Activated CD8-positive, alpha-beta T cell treated with anti-CD3 and anti-CD28 coated beads, Interleukin-2, amount 10 ng/mL, durations not matched to agents 7 days and 5 days (primary cell): ENCODE results near the gene VSTM2B. TPM values are rescaled to one million over a fixed set of nuclear protein-coding genes. Genes with fewer than 3 reads are reported as not detected.
A peak's percentile ranks its signal among the peaks of the same experiment; 100 is the strongest.
"Not testable (repeated sequence)": the region's sequence is repeated elsewhere in the genome, so short reads cannot be mapped to it uniquely, and the experiment has no call there.

Experiments used
- ATAC-seq: fragments of 150-1000 bp; cut with Tn5 transposase; one replicate; pipeline ENCODE4 v1.10.0; 2021; ENCODE audit warnings: moderate library complexity
- CTCF ChIA-PET: fragments of 350-600 bp; sonication (Branson Sonifier 250); formaldehyde crosslinking; loops from one replicate; lab custom pipeline; 2021; ENCODE audit warnings: antibody characterized with exemption; lab: Charles Lee
- POLR2A ChIA-PET: fragments of 350-600 bp; sonication (Branson Sonifier 250); formaldehyde crosslinking; loops from one replicate; lab custom pipeline; 2021; ENCODE audit warnings: antibody characterized with exemption; lab: Charles Lee
- DNase-seq: peaks from one replicate; pipeline ENCODE4 v3.0.0-alpha.2; 2020
- H3K27ac Mint-ChIP-seq: one replicate; pipeline ENCODE4 v1.8.0; 2021; ENCODE audit warnings: mild to moderate bottlenecking, mixed read lengths
- H3K27me3 Mint-ChIP-seq: one replicate; pipeline ENCODE4 v1.8.0; 2021; ENCODE audit warnings: low read depth, mixed read lengths
- H3K36me3 Mint-ChIP-seq: one replicate; pipeline ENCODE4 v1.8.0; 2021; ENCODE audit warnings: low read depth, mixed read lengths
- H3K4me1 Mint-ChIP-seq: one replicate; pipeline ENCODE4 v1.8.0; 2021; ENCODE audit warnings: low read depth, mixed read lengths
- H3K4me3 Mint-ChIP-seq: one replicate; pipeline ENCODE4 v1.8.0; 2021; ENCODE audit warnings: mild to moderate bottlenecking, mixed read lengths
- H3K9me3 Mint-ChIP-seq: one replicate; pipeline ENCODE4 v1.8.0; 2022; ENCODE audit warnings: mixed read lengths; ENCODE audit not compliant: insufficient read depth
- total RNA-seq, 2 experiments: library from RNA; stranded (reverse); gene quantifications; one replicate each; pipeline ENCODE4 v1.2.3, GENCODE V29; 2021

VSTM2B gene
- total RNA-seq, 2 experiments from 2014 or later, result not detected

DNA sequence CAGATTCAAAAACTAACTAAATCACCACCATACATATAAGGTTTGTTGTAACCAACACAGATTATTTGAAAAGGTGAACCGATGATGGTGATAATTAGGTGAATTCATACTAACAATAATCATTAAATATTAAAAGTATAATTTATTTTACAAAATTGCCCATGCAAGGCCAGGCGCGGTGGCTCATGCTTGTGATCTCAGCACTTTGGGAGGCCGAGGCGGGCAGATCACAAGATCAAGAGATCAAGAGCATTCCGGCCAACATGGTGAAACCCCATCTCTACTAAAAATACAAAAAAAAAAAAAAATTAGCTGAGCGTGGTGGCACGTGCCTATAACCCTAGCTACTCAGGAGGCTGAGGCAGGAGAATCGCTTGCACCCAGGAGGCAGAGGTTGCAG, 38.8 kb upstream of the VSTM2B start:
- H3K9me3 Mint-ChIP-seq, H3K4me1 Mint-ChIP-seq, POLR2A ChIA-PET, DNase-seq, H3K36me3 Mint-ChIP-seq, ATAC-seq, H3K27me3 Mint-ChIP-seq, H3K4me3 Mint-ChIP-seq, CTCF ChIA-PET, H3K27ac Mint-ChIP-seq: not testable (repeated sequence)

DNA sequence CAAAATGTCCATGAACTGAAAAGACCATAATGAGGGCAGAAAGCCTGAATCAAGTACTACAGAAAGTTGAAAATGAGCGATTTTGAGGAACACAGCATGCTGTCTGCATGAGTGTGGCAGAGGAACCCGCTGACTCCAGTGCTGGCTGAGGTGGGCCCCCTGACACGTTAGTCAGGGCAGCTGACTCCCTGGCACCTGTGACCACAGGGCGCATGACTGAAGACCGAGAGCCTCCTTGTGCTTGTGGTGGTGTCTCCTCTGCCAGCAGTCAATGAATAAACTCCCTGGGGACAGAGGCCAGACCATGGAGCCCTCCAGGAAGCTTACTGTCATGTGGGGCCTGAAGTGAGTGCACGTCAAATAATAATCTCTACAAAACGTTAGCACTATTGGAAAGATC, 38.4 kb upstream of the VSTM2B start:
- ATAC-seq, result no peak
- peak; percentile 1 for DNase-seq
- Mint-ChIP-seq H3K9me3 (no peaks in the 10 kb centered on the region), H3K36me3 (no peaks in the 10 kb centered on the region), H3K27ac (no peak overlapping the region), H3K4me3 (no peak overlapping the region), H3K27me3 (peaks cover 1% of the 10 kb centered on the region), H3K4me1 (no peaks in the 10 kb centered on the region)
- CTCF ChIA-PET, result no interaction called here
- POLR2A ChIA-PET, result no interaction called here

DNA sequence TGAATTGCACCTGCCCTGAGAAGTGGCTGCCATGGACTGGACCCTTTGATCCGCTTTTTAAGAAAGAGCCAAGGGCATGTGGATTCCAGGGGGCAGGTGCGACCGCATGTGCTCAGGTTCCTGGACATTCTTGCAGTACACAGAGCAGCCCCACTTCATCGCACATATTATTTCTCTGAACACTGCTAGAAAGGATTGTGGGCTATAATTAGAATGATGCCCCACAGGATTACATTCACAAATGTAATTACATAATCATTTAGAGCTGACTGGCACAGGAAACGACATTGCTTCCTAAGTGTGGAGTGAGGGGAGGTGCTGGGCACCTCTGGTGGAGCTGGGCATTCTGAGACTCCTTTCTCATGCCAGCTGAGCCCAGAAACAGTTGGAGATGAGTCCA, 37.5 kb upstream of the VSTM2B start:
- no peaks in the 10 kb centered on the region for H3K4me1 Mint-ChIP-seq
- no peak overlapping the region for H3K27ac Mint-ChIP-seq
- no peaks in the 10 kb centered on the region for H3K36me3 Mint-ChIP-seq
- ChIA-PET CTCF (no interaction called here), POLR2A (no interaction called here)
- H3K9me3 Mint-ChIP-seq, result no peaks in the 10 kb centered on the region
- no peak overlapping the region for H3K4me3 Mint-ChIP-seq
- peaks cover 9% of the 10 kb centered on the region for H3K27me3 Mint-ChIP-seq
- peak; percentile 1 for DNase-seq
- ATAC-seq, result no peak

DNA sequence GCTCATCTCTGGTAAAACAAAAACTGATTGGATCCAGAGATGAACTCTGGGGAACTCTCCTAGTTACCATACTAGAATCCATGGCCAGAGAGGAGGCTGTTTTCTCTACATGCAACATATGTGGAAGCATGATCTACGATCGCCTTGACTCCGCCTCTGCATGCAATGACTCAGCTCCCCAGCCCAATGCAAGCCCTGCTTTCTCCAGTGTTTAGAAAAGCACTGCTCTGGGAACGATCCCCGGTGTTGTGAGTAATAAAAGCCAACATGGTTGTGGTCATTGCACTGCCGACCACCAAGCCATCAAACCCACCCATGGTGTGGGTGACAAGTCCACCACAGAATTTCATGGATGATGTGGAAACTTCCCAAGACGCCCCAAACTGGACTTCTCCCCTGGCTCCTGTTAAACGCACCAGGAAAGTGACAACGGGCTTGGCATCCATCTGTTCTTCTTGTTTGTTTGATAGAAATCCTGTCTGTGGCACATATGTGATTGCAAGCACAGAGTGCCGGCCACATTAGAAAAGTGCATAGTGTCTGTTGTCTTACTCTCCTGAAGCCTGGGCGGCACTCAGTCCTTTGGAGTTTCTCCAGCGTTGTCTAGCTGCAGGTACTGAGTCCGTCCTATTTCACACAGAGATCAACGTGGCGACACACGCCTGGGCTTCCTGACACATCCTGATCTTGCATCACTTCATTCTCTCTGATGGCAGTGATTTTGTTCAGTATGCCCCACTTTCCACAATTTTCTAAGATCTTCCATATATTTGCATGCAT, 36.4 kb upstream of the VSTM2B start:
- DNase-seq (peak; percentile 13), ATAC-seq (no peak)
- H3K27me3 Mint-ChIP-seq, result peaks cover 12% of the 10 kb centered on the region
- no peak overlapping the region for H3K4me3 Mint-ChIP-seq
- H3K9me3 Mint-ChIP-seq, result no peaks in the 10 kb centered on the region
- CTCF ChIA-PET, result no interaction called here
- no peaks in the 10 kb centered on the region for H3K36me3 Mint-ChIP-seq
- H3K4me1 Mint-ChIP-seq, result no peaks in the 10 kb centered on the region
- POLR2A ChIA-PET, result no interaction called here
- no peak overlapping the region for H3K27ac Mint-ChIP-seq

DNA sequence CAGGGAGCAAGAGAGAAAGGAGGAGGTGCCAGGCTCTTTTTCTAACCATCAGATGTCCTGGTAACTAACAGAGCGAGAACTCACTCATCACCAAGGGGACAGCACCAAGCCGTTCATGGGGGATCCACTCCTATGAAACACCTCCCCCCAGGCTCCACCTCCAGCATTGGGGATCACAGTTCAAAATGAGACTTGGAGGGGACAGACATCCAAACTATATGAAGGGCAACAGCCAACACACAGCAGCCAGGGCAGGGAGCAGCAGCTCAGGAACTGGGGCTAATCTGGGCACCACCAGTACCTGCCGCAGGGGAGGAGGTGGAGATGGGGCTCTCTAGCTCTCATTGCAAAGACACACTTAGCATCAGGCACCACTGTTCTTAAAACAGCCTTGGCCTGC, 34.3 kb upstream of the VSTM2B start:
- no peaks in the 10 kb centered on the region for H3K9me3 Mint-ChIP-seq
- no peak for DNase-seq

DNA sequence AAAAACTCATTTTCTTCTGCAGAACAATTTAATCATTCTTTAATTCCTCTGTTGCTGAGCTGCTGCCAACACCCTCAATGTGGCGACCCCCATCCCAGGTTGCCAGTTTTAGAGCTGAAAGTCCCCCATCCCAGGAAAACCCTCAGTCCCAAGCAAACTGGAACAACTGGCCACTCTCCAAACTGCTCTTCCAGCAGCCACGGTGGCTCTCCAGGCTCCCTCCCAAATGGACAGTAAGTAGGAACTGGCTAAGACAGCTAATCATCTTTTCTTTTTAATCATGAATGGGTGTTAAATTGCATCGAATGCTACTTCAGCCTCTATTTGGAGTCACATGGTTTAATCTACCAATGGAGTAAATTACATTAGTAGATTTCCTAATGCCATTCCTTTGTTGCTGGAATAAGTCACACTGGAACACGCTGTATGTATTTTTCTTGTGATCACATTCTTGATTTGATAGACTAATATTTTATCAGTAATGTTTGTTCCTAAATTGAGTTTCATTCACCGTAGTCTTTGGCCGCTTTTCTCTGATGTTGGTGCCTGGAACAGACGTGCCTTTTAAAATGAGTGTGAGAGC, 33.7 kb upstream of the VSTM2B start:
- CTCF ChIA-PET, result no interaction called here
- no peak for DNase-seq
- H3K4me3 Mint-ChIP-seq, result no peak overlapping the region
- no peaks in the 10 kb centered on the region for H3K4me1 Mint-ChIP-seq
- POLR2A ChIA-PET, result no interaction called here
- no peak overlapping the region for H3K27ac Mint-ChIP-seq
- no peak for ATAC-seq
- H3K9me3 Mint-ChIP-seq, result no peaks in the 10 kb centered on the region
- no peaks in the 10 kb centered on the region for H3K36me3 Mint-ChIP-seq
- H3K27me3 Mint-ChIP-seq, result peaks cover 12% of the 10 kb centered on the region

More for the DNA sequence above, 34.3 kb upstream of the VSTM2B start:
- ChIA-PET POLR2A (no interaction called here), CTCF (no interaction called here)
- Mint-ChIP-seq H3K27ac (no peak overlapping the region), H3K4me3 (no peak overlapping the region), H3K27me3 (peaks cover 12% of the 10 kb centered on the region), H3K4me1 (no peaks in the 10 kb centered on the region), H3K36me3 (no peaks in the 10 kb centered on the region)
- no peak for ATAC-seq

DNA sequence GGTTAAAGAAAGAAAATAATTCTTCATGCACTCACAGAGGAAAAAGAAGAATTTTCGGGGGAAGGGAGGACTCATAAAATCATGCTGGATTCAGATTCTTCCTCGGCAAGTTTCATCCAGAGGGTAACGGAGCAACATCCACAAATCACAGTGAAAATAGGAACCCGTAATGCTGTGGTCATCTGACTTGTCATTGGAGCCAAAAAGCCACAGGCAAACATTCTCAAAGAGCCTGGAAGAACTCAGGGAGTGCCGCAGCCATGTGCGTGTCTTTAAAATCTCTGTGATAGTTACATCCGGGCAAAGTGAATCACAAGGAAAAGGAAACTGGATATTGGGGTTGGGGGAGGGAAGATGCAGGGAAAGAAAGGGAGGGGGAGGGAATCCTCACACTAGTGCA, 33.0 kb upstream of the VSTM2B start:
- H3K36me3 Mint-ChIP-seq, result no peaks in the 10 kb centered on the region
- peaks cover 12% of the 10 kb centered on the region for H3K27me3 Mint-ChIP-seq
- H3K27ac Mint-ChIP-seq, result no peak overlapping the region
- ATAC-seq (no peak), DNase-seq (no peak)
- H3K4me1 Mint-ChIP-seq, result no peaks in the 10 kb centered on the region
- no peak overlapping the region for H3K4me3 Mint-ChIP-seq
- H3K9me3 Mint-ChIP-seq, result no peaks in the 10 kb centered on the region
- ChIA-PET CTCF (no interaction called here), POLR2A (no interaction called here)

DNA sequence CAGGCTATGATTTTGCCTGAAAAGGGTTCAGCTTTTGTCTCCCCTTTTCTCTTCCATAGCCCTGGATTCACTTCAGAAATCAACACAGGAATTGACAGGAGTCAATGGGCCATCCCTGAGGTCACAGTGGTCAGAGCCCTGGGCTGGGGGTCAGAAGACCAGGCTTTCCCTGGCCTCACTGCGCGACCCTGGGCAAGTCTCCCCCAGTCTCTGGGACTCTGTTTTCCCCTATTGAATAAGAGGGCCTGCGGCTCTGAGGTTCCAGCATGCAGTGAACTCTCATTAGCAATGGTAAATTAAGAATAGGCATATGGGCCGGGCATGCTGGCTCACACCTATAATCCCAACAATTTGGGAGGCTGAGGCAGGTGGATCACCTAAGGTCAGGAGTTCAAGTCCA, 30.7 kb upstream of the VSTM2B start:
- no peak overlapping the region for H3K27ac Mint-ChIP-seq
- ATAC-seq (no peak), DNase-seq (no peak)
- peaks cover 12% of the 10 kb centered on the region for H3K27me3 Mint-ChIP-seq
- no peaks in the 10 kb centered on the region for H3K36me3 Mint-ChIP-seq
- H3K4me1 Mint-ChIP-seq, result no peaks in the 10 kb centered on the region
- H3K9me3 Mint-ChIP-seq, result no peaks in the 10 kb centered on the region
- H3K4me3 Mint-ChIP-seq, result no peak overlapping the region
- ChIA-PET POLR2A (no interaction called here), CTCF (no interaction called here)

DNA sequence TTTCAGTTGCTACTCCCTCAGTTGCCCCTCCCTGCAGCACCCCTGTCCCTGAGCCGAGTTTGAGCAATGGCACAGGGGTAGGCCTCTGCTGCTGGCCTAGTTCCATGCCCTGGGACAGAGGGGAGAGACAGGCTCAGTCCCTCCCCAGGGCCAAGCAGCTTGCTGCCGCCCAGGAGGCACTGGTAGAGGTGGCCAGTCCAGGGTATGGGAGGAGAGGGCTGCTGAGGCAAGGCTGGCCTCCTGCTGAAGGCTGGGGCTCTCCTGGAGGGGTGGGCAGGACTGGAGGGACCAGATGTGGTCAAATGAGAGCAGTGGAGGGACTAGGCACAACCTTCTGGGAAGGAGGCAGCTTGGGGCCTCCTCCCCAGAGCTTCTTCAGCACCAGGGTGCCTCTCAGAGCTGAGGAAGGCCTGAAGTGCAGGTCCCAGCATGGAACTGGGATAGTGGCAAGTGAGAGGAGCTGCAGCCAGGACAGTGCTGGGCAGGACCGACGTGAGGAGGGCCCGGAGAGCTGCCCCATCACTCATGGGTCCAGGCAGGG, 29.8 kb upstream of the VSTM2B start:
- ChIA-PET POLR2A (no interaction called here), CTCF (no interaction called here)
- H3K27ac Mint-ChIP-seq, result no peak overlapping the region
- DNase-seq (no peak), ATAC-seq (no peak)
- no peaks in the 10 kb centered on the region for H3K4me1 Mint-ChIP-seq
- H3K36me3 Mint-ChIP-seq, result no peaks in the 10 kb centered on the region
- H3K4me3 Mint-ChIP-seq, result no peak overlapping the region
- H3K9me3 Mint-ChIP-seq, result no peaks in the 10 kb centered on the region
- H3K27me3 Mint-ChIP-seq, result peaks cover 12% of the 10 kb centered on the region

DNA sequence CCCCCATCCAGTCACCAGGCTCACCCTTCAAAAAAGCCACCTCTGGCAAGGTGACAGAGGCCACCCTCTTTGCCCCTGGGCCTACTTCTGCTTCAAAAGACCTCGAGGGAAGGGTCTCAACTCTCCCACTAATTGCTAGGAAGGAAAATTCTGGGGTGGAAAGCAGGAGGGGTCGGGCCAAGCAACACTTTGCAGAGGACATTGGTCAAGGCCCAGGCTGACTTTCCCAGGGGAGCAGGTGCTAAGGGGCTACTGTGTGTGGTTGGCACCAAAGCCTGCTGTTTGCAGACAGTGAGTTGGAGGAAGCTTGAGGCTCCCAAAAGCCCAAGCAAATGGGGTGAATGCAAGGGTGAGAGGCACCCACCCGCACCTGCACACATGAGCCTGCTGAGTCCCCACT, 28.6 kb upstream of the VSTM2B start:
- Mint-ChIP-seq H3K4me3 (no peak overlapping the region), H3K27ac (no peak overlapping the region), H3K9me3 (no peaks in the 10 kb centered on the region), H3K27me3 (peaks cover 12% of the 10 kb centered on the region), H3K36me3 (no peaks in the 10 kb centered on the region), H3K4me1 (no peaks in the 10 kb centered on the region)
- ChIA-PET CTCF (no interaction called here), POLR2A (no interaction called here)
- ATAC-seq, result no peak
- DNase-seq, result no peak

DNA sequence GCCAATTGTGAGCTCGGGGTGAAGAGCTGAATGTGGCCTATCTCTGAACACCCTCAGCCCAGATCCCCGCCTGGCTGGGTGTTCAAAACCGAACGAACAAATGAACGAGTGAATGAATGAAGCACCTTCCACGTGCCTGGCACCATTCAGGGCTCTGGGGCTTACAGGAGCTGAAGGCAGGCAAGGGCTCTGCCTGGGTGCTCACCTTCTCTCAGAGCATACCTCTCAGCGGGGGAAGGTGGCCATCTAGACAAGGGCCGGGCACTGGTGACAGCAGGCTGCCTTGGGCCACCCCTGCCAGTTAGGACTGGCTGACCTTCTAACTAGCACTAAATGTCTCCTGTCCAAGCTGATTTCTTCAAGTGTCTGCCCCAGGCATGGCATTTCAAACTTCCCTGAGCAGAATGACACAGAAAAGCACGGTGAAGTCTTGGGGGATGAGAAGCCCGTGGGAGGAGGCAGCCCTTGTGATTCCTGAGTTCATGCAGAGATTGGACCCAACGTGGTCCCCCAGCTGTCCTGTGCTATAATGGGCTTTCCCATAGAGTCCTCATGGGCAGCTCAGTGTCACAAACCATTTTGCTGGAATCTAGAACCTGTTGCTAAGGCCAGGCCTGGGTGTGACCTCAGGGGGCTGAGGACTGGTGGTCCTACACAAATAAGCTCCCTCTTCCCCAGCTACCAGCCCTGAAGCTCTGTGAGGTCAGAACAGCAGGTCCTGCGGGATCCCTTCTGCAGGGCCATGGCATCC, 27.9 kb upstream of the VSTM2B start:
- no peak overlapping the region for H3K4me3 Mint-ChIP-seq
- ATAC-seq (no peak), DNase-seq (no peak)
- no peaks in the 10 kb centered on the region for H3K4me1 Mint-ChIP-seq
- CTCF ChIA-PET, result no interaction called here
- H3K27me3 Mint-ChIP-seq, result peaks cover 6% of the 10 kb centered on the region
- no peaks in the 10 kb centered on the region for H3K9me3 Mint-ChIP-seq
- no peak overlapping the region for H3K27ac Mint-ChIP-seq
- H3K36me3 Mint-ChIP-seq, result no peaks in the 10 kb centered on the region
- POLR2A ChIA-PET, result no interaction called here

DNA sequence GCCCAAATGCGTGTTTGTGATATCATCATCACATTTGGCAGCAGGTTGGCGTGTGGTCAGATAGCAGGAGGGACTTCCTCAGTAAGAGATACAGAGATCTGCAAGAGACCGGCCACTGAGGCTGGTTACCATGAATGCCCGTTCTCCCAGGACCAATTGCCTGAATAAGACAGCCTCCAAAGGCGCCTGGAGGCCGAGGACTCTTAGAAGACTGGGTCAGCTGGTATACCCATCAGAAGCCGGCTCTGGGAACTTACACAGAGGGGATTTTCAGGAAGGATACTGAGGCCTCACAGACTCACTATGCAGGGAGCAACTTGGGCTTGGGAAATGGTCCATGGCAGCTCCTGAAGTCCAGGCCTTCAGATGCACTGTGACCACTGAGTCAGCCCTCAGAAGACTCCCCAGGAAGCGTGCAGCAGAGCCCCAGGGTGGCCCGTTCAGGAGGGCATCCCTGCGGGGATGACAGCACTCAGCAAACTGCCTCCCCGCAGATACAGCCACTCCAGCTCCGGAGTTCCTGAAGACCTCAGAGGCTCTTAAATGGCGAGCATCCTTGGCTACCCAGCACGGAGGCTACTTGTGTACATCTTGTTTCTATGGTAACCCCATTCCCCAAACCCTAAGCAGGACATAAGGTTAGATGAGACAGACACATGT, 26.4 kb upstream of the VSTM2B start:
- POLR2A ChIA-PET, result no interaction called here
- H3K4me1 Mint-ChIP-seq, result no peaks in the 10 kb centered on the region

More for the DNA sequence above, 26.4 kb upstream of the VSTM2B start:
- no peaks in the 10 kb centered on the region for H3K27me3 Mint-ChIP-seq
- no peaks in the 10 kb centered on the region for H3K9me3 Mint-ChIP-seq
- CTCF ChIA-PET, result no interaction called here
- ATAC-seq (no peak), DNase-seq (no peak)
- no peak overlapping the region for H3K27ac Mint-ChIP-seq
- no peak overlapping the region for H3K4me3 Mint-ChIP-seq
- no peaks in the 10 kb centered on the region for H3K36me3 Mint-ChIP-seq
